Islet of Langerhans (tissue), 1 donor: Measurements from ENCODE around the gene IZUMO1R.
"Not testable (repeated sequence)": the region's sequence is repeated elsewhere in the genome, so short reads cannot be mapped to it uniquely, and the experiment has no call there.

Experiments used
- FAIRE-seq: peaks from one replicate; lab custom pipeline; 2011; peaks lifted over from hg19 to GRCh38; lab: Jason Lieb, UNC

IZUMO1R gene

GRCh38 chr11:94303966-94304958 is at the start of gene IZUMO1R:
TSS of gene IZUMO1R (plus strand) at chr11:94304580. CDS start at chr11:94305637, 1,057 bp downstream.
- FAIRE-seq = no peak

GRCh38 chr11:94271885-94272372 is 32.5 kb upstream of the IZUMO1R start:
- FAIRE-seq = no peak

GRCh38 chr11:94272738-94273313 is 31.6 kb upstream of the IZUMO1R start:
- FAIRE-seq = no peak

GRCh38 chr11:94275961-94276360 is 28.4 kb upstream of the IZUMO1R start:
- FAIRE-seq = no peak

- no peak for FAIRE-seq
These were observed 27.4 kb upstream of the IZUMO1R start for GRCh38 chr11:94276943-94277342.

GRCh38 chr11:94278207-94278606 is 26.2 kb upstream of the IZUMO1R start:
- FAIRE-seq = not testable (repeated sequence)

GRCh38 chr11:94279996-94280395 is 24.4 kb upstream of the IZUMO1R start:
- no peak for FAIRE-seq

- FAIRE-seq = no peak
These were observed 23.1 kb upstream of the IZUMO1R start for GRCh38 chr11:94281324-94281723.

GRCh38 chr11:94283678-94284077 is 20.7 kb upstream of the IZUMO1R start:
- no peak for FAIRE-seq

- FAIRE-seq = no peak
These were observed 8.8 kb upstream of the IZUMO1R start for GRCh38 chr11:94295534-94295933.

- no peak for FAIRE-seq
These were observed 6.3 kb upstream of the IZUMO1R start for GRCh38 chr11:94297985-94298576.

GRCh38 chr11:94302776-94303175 is 1.6 kb upstream of the IZUMO1R start:
- FAIRE-seq = no peak

GRCh38 chr11:94305146-94305545 is 766 bp downstream of the IZUMO1R start:
- FAIRE-seq = no peak

GRCh38 chr11:94307101-94307791 is 2.9 kb downstream of the IZUMO1R start:
- FAIRE-seq = no peak

GRCh38 chr11:94308024-94308423 is 3.6 kb downstream of the IZUMO1R start:
- FAIRE-seq = no peak

- FAIRE-seq = no peak
These were observed 5.4 kb downstream of the IZUMO1R start for GRCh38 chr11:94309757-94310156.

- FAIRE-seq = no peak
These were observed 6.0 kb downstream of the IZUMO1R start for GRCh38 chr11:94310191-94310875.

- no peak for FAIRE-seq
These were observed 8.0 kb downstream of the IZUMO1R start for GRCh38 chr11:94312339-94312738.

- FAIRE-seq = no peak
These were observed 9.7 kb downstream of the IZUMO1R start for GRCh38 chr11:94314064-94314463.

GRCh38 chr11:94315664-94316063 is 11.3 kb downstream of the IZUMO1R start:
- no peak for FAIRE-seq

GRCh38 chr11:94322501-94322900 is 18.1 kb downstream of the IZUMO1R start:
- no peak for FAIRE-seq

GRCh38 chr11:94325681-94326080 is 21.3 kb downstream of the IZUMO1R start:
- no peak for FAIRE-seq
